Progenitor cell of endocrine pancreas (in vitro differentiated cells): ENCODE measurements around the gene PPP1R3F. TPM values are rescaled to one million over a fixed set of nuclear protein-coding genes. Genes with fewer than 3 reads are reported as not detected.
"Not testable (repeated sequence)": the region's sequence is repeated elsewhere in the genome, so short reads cannot be mapped to it uniquely, and the experiment has no call there.

Experiments
- DNase-seq: peaks from one replicate; pipeline ENCODE4 v3.0.0; 2021; ENCODE audit warnings: low spot score; ENCODE audit not compliant: unreplicated experiment
- H3K27ac Mint-ChIP-seq: 2 replicates; pipeline ENCODE4 v1.8.0; 2021; ENCODE audit warnings: mild to moderate bottlenecking, moderate library complexity, mixed read lengths
- H3K27me3 Mint-ChIP-seq: 2 replicates; pipeline ENCODE4 v1.8.0; 2021; ENCODE audit warnings: mixed read lengths
- H3K36me3 Mint-ChIP-seq: 2 replicates; pipeline ENCODE4 v1.8.0; 2022; ENCODE audit warnings: mixed read lengths; ENCODE audit not compliant: insufficient read depth
- H3K4me1 Mint-ChIP-seq: 2 replicates; pipeline ENCODE4 v1.8.0; 2021; ENCODE audit warnings: low read depth, mixed read lengths
- H3K4me3 Mint-ChIP-seq: 2 replicates; pipeline ENCODE4 v1.8.0; 2021; ENCODE audit warnings: low read depth, mild to moderate bottlenecking, moderate library complexity, mixed read lengths
- H3K9me3 Mint-ChIP-seq: 2 replicates; pipeline ENCODE4 v1.8.0; 2021; ENCODE audit warnings: low read depth, mixed read lengths
- CTCF ChIP-seq: fragments of 200-600 bp; sonication (generic); IDR thresholded peaks from one replicate; pipeline ENCODE4 v1.5.0; 2021; ENCODE audit warnings: antibody characterized with exemption, mild to moderate bottlenecking; ENCODE audit not compliant: unreplicated experiment
- total RNA-seq: library from RNA; stranded (reverse); gene quantifications from 2 replicates; pipeline ENCODE4 v1.2.1, GENCODE V29; 2021

Gene PPP1R3F
- total RNA-seq, 1 donor from 2014 or later = 10.2 TPM

- Mint-ChIP-seq H3K4me3 (no peak within 1 kb of the TSS), H3K9me3 (peaks cover 13% of the 10 kb centered on the region), H3K4me1 (peaks cover 2% of the 10 kb centered on the region), H3K27me3 (no peaks in the 10 kb centered on the region), H3K36me3 (peaks cover 2% of the 10 kb centered on the region), H3K27ac (peak within 1 kb of the TSS; percentile 14)
- DNase-seq = no peak
- no peak for TF ChIP-seq CTCF
These were observed 33.8 kb downstream of the PPP1R3F start, which contains the start of gene GAGE10 for GRCh38 chrX:49303346-49303745. TSS of gene GAGE10 (plus strand) at chrX:49303646. CDS start at chrX:49304860, 1,214 bp downstream.

- peaks cover 21% of the 10 kb centered on the region for H3K4me1 Mint-ChIP-seq
- not testable (repeated sequence) for DNase-seq, H3K36me3 Mint-ChIP-seq, H3K4me3 Mint-ChIP-seq, H3K27ac Mint-ChIP-seq, H3K27me3 Mint-ChIP-seq
- peaks cover 21% of the 10 kb centered on the region for H3K9me3 Mint-ChIP-seq
These were observed 38.2 kb downstream of the PPP1R3F start for GRCh38 chrX:49307775-49308174.

GRCh38 chrX:49308604-49309269 is 39.1 kb downstream of the PPP1R3F start:
- TF ChIP-seq CTCF = no peak
- Mint-ChIP-seq H3K9me3 (peaks cover 16% of the 10 kb centered on the region), H3K27me3 (no peaks in the 10 kb centered on the region), H3K27ac (peak overlapping the region; percentile 95), H3K36me3 (peaks cover 2% of the 10 kb centered on the region), H3K4me3 (peak overlapping the region; percentile 55), H3K4me1 (peaks cover 21% of the 10 kb centered on the region)
- no peak for DNase-seq

GRCh38 chrX:49309401-49309981 is 39.9 kb downstream of the PPP1R3F start:
- DNase-seq = no peak
- Mint-ChIP-seq H3K27ac (peak overlapping the region; percentile 95), H3K27me3 (no peaks in the 10 kb centered on the region), H3K9me3 (peaks cover 16% of the 10 kb centered on the region), H3K4me1 (peaks cover 21% of the 10 kb centered on the region), H3K36me3 (peaks cover 2% of the 10 kb centered on the region), H3K4me3 (peak overlapping the region; percentile 50)
- no peak for TF ChIP-seq CTCF

GRCh38 chrX:49310371-49310770 is 40.8 kb downstream of the PPP1R3F start:
- peak overlapping the region; percentile 95 for H3K27ac Mint-ChIP-seq
- peaks cover 21% of the 10 kb centered on the region for H3K4me1 Mint-ChIP-seq
- DNase-seq = no peak
- H3K36me3 Mint-ChIP-seq = peaks cover 2% of the 10 kb centered on the region
- no peak overlapping the region for H3K4me3 Mint-ChIP-seq
- H3K9me3 Mint-ChIP-seq = peaks cover 16% of the 10 kb centered on the region
- TF ChIP-seq CTCF = no peak
- H3K27me3 Mint-ChIP-seq = no peaks in the 10 kb centered on the region

GRCh38 chrX:49312176-49312575 is 42.6 kb downstream of the PPP1R3F start:
- Mint-ChIP-seq H3K27me3 (no peaks in the 10 kb centered on the region), H3K27ac (no peak overlapping the region), H3K36me3 (peaks cover 2% of the 10 kb centered on the region), H3K9me3 (peaks cover 16% of the 10 kb centered on the region), H3K4me1 (peaks cover 21% of the 10 kb centered on the region), H3K4me3 (no peak overlapping the region)
- TF ChIP-seq CTCF = no peak
- no peak for DNase-seq
